ENCODE data around the gene TNS1. TPM values are rescaled to one million over a fixed set of nuclear protein-coding genes. Genes with fewer than 3 reads are reported as not detected.
"Not testable (repeated sequence)": the region's sequence is repeated elsewhere in the genome, so short reads cannot be mapped to it uniquely, and the experiment has no call there.

Gene TNS1
- total RNA-seq: 7.7 and 7.9 TPM in 2 replicates
- long read RNA-seq, partial matches to known transcripts: 0 of 4 reads
- long read RNA-seq, other reads (novel, unspliced or antisense): 3 of 4 reads

- Mint-ChIP-seq H3K4me1 (ENCODE audit: low read depth) (peaks cover 3% of the 10 kb centered on the region), H3K36me3 (ENCODE audit: insufficient read depth) (no peaks in the 10 kb centered on the region), H3K27ac (no peak within 1 kb of the TSS), H3K27me3 (peaks cover 33% of the 10 kb centered on the region), H3K9me3 (ENCODE audit: low read depth) (no peaks in the 10 kb centered on the region), H3K4me3 (ENCODE audit: low read depth) (no peak within 1 kb of the TSS)
- no peak for DNase-seq (ENCODE audit: low spot score, unreplicated experiment)
- TF ChIP-seq, protein P1, sequence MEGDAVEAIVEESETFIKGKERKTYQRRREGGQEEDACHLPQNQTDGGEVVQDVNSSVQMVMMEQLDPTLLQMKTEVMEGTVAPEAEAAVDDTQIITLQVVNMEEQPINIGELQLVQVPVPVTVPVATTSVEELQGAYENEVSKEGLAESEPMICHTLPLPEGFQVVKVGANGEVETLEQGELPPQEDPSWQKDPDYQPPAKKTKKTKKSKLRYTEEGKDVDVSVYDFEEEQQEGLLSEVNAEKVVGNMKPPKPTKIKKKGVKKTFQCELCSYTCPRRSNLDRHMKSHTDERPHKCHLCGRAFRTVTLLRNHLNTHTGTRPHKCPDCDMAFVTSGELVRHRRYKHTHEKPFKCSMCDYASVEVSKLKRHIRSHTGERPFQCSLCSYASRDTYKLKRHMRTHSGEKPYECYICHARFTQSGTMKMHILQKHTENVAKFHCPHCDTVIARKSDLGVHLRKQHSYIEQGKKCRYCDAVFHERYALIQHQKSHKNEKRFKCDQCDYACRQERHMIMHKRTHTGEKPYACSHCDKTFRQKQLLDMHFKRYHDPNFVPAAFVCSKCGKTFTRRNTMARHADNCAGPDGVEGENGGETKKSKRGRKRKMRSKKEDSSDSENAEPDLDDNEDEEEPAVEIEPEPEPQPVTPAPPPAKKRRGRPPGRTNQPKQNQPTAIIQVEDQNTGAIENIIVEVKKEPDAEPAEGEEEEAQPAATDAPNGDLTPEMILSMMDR (IDR thresholded peaks at IDR 0.05; ENCODE audit: unreplicated experiment): no peak
Observed at GRCh38 chr2:218002845-218003180, at the start of gene TNS1. Gene TNS1 (minus strand): TSS chr2:218002995. CDS start chr2:218002872, 123 bp downstream.

GRCh38 chr2:218051903-218052302, 49.1 kb upstream of the TNS1 start:
- H3K27me3 Mint-ChIP-seq: peaks cover 11% of the 10 kb centered on the region
- no peak overlapping the region for H3K27ac Mint-ChIP-seq
- H3K4me1 Mint-ChIP-seq (ENCODE audit: low read depth): peaks cover 1% of the 10 kb centered on the region

GRCh38 chr2:218047536-218048225, 44.9 kb upstream of the TNS1 start:
- no peak overlapping the region for H3K4me3 Mint-ChIP-seq (ENCODE audit: low read depth)
- DNase-seq (ENCODE audit: low spot score, unreplicated experiment): no peak
- peaks cover 4% of the 10 kb centered on the region for H3K9me3 Mint-ChIP-seq (ENCODE audit: low read depth)
- H3K27ac Mint-ChIP-seq: no peak overlapping the region
- TF ChIP-seq, protein P1 (IDR thresholded peaks at IDR 0.05; ENCODE audit: unreplicated experiment): no peak
- H3K27me3 Mint-ChIP-seq: peaks cover 12% of the 10 kb centered on the region
- H3K36me3 Mint-ChIP-seq (ENCODE audit: insufficient read depth): no peaks in the 10 kb centered on the region
- peaks cover 1% of the 10 kb centered on the region for H3K4me1 Mint-ChIP-seq (ENCODE audit: low read depth)

More at GRCh38 chr2:218051903-218052302, 49.1 kb upstream of the TNS1 start:
- no peak for DNase-seq (ENCODE audit: low spot score, unreplicated experiment)
- H3K4me3 Mint-ChIP-seq (ENCODE audit: low read depth): no peak overlapping the region
- H3K9me3 Mint-ChIP-seq (ENCODE audit: low read depth): no peaks in the 10 kb centered on the region
- TF ChIP-seq, protein P1 (IDR thresholded peaks at IDR 0.05; ENCODE audit: unreplicated experiment): no peak
- H3K36me3 Mint-ChIP-seq (ENCODE audit: insufficient read depth): no peaks in the 10 kb centered on the region

DNA sequence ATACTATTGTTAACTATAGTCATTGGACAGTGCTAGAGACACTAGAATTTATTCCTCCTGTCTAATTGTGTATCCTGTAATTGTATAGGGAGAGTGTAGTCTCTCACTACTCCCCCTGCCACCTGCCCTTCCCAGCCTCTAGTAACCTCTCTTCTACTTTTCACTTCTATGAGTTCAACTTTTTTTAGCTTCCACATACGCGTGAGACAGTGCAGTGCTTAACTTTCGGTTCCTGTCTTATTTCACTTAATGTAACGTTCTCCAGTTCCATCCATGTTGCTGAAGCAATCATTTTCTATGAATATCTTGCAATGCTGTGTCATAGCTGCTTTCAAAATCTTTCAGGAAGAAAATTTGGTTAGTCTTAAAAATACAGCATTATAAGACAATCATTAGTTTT, 43.4 kb upstream of the TNS1 start:
- no peaks in the 10 kb centered on the region for H3K36me3 Mint-ChIP-seq (ENCODE audit: insufficient read depth)
- H3K9me3 Mint-ChIP-seq (ENCODE audit: low read depth): peaks cover 7% of the 10 kb centered on the region
- no peak overlapping the region for H3K4me3 Mint-ChIP-seq (ENCODE audit: low read depth)
- peaks cover 22% of the 10 kb centered on the region for H3K27me3 Mint-ChIP-seq
- H3K27ac Mint-ChIP-seq: no peak overlapping the region
- TF ChIP-seq, protein P1 (IDR thresholded peaks at IDR 0.05; ENCODE audit: unreplicated experiment): no peak
- DNase-seq (ENCODE audit: low spot score, unreplicated experiment): no peak
- peaks cover 1% of the 10 kb centered on the region for H3K4me1 Mint-ChIP-seq (ENCODE audit: low read depth)

DNA sequence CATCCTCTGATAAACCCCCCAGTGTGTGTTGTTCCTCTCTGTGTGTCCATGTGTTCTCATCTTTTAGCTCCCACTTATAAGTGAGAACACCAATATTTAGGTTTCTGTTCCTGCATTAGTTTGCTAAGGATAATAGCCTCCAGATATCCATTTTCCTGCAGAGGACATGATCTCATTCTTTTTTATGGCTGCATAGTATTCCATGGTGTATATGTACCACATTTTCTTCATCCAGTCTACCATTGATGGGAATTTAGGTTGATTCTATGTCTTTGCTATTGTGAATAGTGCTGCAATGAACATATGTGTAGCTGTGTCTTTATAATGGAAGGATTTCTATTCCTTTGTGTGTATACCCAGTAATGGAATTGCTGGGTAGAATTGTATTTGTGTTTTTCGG, 41.8 kb upstream of the TNS1 start:
- H3K4me3 Mint-ChIP-seq (ENCODE audit: low read depth); H3K9me3 Mint-ChIP-seq (ENCODE audit: low read depth); H3K4me1 Mint-ChIP-seq (ENCODE audit: low read depth); H3K27ac Mint-ChIP-seq; H3K36me3 Mint-ChIP-seq (ENCODE audit: insufficient read depth); DNase-seq (ENCODE audit: low spot score, unreplicated experiment): not testable (repeated sequence)
- peaks cover 39% of the 10 kb centered on the region for H3K27me3 Mint-ChIP-seq

DNA sequence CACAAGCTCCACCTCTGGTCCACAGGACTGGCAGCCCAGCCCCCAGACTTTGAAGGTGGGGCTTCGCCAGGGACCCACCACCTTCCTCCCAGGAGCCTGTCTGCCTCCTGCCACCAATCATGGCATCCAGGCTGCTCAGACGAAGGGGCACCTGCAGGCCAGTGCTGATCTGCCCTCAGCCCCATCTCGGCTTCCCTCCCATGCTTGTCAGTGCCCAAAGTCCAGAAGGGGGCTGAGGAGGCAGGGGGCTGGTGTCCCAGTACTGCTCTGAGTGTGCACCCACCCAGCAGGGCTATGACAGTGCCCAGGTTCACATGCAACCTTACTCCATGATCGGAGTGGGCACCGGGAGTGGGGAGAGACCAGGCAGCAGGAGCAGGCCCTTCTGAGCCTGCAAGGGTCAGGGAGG, 40.9 kb upstream of the TNS1 start:
- no peak for DNase-seq (ENCODE audit: low spot score, unreplicated experiment)
- H3K27ac Mint-ChIP-seq: no peak overlapping the region
- H3K27me3 Mint-ChIP-seq: peaks cover 45% of the 10 kb centered on the region
- TF ChIP-seq, protein P1 (IDR thresholded peaks at IDR 0.05; ENCODE audit: unreplicated experiment): no peak
- H3K36me3 Mint-ChIP-seq (ENCODE audit: insufficient read depth): no peaks in the 10 kb centered on the region
- H3K9me3 Mint-ChIP-seq (ENCODE audit: low read depth): peaks cover 7% of the 10 kb centered on the region
- H3K4me3 Mint-ChIP-seq (ENCODE audit: low read depth): no peak overlapping the region
- H3K4me1 Mint-ChIP-seq (ENCODE audit: low read depth): peaks cover 1% of the 10 kb centered on the region
